Non-pigmented ciliary epithelial cell (primary cell): ENCODE results near the gene RNASE8.
"Not testable (repeated sequence)": the region's sequence is repeated elsewhere in the genome, so short reads cannot be mapped to it uniquely, and the experiment has no call there.

Experiments
- DNase-seq: peaks from one replicate; pipeline ENCODE4 v3.0.0-alpha.2; 2010; ENCODE audit warnings: low read depth

The RNASE8 gene, protein sequence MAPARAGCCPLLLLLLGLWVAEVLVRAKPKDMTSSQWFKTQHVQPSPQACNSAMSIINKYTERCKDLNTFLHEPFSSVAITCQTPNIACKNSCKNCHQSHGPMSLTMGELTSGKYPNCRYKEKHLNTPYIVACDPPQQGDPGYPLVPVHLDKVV

DNA sequence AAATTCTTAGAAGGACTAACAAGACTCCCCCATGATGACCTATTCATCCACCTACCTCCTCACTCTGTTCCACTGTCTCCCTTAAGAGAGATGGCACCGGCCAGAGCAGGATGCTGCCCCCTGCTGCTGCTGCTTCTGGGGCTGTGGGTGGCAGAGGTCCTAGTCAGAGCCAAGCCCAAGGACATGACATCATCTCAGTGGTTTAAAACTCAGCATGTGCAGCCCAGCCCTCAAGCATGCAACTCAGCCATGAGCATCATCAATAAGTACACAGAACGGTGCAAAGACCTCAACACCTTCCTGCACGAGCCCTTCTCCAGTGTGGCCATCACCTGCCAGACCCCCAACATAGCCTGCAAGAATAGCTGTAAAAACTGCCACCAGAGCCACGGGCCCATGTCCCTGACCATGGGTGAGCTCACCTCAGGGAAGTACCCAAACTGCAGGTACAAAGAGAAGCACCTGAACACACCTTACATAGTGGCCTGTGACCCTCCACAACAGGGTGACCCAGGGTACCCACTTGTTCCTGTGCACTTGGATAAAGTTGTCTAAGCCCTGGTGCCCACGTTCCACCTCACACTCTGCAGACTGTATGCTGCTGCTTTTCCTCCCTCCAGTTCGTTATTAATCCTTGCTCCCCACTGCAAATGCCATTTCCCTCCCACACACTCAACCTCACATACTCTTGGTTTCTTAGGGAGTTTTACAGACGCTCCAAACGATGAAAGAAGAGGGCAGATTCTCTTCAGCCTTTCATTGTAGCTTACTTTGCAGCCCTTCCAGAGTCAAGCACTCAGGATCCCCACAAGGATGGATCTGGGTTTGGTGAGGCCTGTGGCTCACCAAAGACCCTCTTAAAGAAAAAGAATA is at the start of gene RNASE8:
TSS of gene RNASE8 (plus strand) at position 20 of the 873 bp plus-strand sequence. CDS start at position 91, 71 bp downstream.
- DNase-seq, result no peak

DNA sequence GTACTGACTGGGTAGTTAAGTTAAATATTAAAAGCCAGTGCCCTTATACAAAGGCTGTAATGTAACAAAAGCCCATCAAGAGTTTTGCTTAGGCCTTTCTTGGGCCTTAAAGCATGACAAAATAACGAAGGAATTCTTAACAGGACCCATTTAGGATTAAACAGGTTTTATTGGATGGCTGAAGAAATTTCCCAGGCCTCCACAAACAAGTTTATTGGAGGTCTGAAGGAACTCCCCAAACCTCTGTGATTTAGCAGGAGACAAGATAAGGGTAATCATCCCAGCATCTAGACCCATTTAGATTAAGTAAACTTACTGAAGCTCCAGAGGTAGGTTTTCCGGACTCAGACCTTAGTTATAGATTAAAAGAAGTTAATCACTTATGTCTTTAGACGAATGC is 47.9 kb upstream of the RNASE8 start:
- not testable (repeated sequence) for DNase-seq

DNA sequence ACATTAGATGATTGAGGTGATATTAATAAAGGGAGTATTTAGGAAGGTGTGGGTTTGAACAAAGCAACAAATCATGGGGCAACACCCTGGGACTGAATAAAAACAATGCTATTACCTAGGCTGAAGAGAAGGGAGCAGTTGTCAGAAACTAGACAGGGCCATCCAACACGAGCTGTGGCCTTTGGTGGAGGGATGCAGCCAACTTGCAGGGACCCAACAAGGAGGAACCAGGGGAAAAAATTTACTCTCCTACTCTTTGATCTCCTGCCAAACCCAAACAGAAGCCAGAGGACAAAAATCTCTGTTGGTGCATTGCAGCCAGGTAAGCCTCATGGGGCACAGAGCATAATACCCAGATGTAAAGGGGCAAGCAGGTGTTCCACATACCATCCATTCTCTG is 46.5 kb upstream of the RNASE8 start:
- no peak for DNase-seq

DNA sequence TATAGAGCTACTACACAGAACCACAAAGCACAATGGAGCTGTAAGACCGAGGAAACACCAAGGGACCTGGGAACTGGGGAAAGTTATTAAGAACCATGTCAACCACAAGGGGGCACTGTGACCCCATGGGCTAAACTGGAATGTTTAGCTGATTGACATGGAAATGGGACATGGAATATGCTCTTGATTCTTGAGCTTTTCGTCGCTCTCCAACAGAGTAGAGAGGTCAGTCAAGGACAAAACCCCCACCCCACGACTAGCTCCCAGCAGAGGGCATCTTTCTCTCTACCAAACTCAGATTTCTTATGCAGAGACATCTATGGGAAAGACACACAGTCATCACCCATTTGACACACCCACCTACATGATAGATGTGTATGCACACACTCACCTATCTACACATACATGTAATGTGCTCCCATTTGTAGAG is 42.8 kb upstream of the RNASE8 start:
- DNase-seq, result peak; percentile 63

DNA sequence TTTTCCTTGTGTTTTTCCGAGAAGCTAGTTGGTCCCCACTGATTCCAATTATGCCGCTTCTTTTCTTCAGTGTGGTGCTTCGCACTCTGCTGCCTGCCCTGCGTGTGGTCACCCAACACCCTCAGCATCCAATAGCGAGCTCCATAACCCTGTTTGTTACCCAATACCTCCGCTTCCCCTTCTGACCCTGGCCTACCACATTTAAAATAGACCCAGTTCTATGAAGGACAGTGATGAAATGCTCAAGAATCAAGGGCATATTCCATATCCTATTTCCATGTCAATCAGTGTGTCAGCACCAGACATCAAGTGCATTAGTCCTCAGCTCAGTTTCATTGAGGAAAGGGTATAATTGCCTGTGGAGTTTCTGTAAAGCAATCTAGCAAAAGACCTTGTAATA is 42.3 kb upstream of the RNASE8 start:
- DNase-seq, result no peak

DNA sequence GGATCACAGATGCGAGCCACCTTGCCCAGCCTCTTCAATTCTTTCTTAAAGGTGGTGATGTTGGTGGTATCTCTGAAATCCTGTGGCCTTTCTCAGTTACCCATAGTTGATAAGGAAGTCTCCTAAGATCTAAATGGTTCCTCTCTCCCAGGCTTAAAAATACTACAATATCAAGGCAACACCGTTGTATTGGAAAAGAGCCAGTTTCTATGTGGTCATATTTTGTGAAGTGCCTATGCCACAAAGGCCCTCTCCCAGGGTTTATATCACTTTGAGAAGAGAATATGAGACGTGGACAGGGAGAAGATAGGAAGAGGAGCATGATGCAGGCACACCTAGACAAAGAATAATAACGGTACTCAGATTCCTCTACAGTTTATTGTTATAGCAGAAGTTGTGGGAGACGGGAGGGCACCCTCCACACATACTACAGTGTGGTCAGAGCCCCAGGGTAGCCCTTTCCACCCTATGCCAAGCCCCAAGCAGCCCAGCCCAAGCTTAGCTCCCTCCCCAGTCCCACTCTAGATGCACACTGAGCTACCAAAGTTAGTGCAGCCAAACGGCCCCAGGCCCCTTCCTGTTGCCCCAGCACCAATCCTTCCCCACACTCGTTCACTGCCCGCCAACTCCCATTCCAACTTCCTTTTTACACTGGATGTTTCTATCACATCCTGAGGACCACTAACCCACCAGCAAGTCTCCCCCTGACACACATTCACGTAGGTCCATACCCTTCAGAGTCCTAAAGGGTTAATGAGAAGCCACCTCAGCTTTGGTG is 41.0 kb upstream of the RNASE8 start:
- no peak for DNase-seq

DNA sequence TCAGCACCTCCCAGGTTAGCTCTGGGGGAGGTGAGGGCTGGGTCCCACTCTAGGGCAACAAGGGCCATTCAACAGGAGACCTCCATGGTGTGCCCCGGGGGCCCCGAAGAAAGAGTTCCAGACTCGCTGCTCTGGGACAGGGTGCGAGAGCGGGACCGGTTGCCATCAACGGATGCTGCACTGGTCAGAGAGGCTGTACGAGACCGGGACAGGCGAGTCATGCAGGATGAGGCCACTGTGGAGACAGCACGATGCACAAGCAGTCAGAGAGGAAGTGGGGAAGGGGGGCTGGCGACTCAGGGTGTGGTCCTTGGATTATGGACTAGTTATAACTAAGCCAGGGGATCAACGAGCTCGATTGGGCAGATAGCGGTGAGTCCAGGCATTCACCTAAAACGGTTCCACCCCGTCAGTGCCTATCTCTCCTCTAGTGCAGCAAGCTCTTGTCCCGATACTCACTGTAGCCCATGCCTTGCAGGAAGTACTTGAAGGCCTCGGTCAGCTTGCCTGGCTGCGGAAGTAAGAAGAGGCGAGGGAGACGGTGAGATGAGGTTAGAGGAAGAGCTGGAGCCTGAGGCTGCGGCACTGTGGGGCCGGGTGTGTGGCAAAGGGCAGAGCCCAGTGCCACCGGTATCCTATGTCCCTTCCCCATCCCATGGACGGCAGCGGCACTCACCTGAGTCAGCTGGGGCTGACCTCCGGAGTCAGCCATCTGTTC is 39.9 kb upstream of the RNASE8 start:
- no peak for DNase-seq

DNA sequence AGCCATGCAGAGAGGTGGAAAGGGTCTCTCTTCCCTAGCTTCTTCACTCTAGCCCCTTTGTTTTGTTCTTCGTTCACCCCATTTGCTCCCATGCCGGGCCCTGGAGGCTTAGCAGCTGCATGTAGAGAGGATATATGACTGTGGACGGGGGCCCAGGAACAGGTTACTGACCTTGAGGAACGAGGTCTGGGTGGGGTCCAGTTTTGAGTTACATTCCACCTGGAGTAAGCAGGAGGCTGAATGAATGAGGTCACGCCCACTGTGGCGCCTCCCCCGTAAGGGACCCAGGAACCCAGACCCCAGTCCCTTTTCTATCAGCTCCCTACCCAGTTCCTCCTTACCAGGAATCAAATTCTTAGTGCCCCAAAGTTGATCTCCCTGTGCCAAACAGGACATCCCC is 39.3 kb upstream of the RNASE8 start:
- DNase-seq, result no peak

DNA sequence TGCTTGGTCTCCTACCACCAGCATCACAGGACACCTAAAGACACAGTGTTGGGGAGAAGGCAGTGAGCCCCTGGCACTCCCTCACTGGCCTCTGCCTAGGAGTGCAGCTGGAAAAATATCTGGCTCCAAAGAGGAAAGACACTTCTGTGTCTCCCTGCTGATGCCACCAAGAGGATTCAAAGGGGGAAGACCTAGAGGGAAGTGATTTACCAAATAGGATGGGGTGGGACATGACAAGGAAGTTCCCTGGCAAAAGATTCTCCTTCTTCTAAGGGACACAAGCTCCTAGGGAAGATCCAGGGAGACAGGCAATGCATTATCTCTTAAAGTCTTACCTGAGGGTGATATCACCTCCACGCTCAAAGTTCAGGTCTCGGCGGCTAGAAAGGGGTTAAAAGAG is 38.8 kb upstream of the RNASE8 start:
- no peak for DNase-seq

DNA sequence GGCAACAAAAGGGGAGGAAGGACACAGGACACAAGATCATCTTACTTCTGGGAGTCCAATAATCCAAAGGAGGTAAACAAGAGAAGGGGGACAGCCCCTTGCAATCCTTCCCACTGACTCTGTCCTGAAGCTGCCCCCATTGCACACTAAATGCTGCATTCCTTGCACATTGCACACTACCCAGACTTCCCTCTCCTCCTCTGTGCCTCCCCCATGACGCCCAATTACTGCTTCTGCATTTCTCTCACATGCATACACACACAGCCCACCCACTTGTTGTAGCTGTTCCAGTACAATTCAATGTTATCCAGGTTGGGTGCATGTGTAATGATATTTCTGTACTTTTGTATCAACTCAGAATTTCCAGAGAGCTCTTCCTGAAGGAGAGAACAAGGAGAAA is 38.3 kb upstream of the RNASE8 start:
- no peak for DNase-seq

DNA sequence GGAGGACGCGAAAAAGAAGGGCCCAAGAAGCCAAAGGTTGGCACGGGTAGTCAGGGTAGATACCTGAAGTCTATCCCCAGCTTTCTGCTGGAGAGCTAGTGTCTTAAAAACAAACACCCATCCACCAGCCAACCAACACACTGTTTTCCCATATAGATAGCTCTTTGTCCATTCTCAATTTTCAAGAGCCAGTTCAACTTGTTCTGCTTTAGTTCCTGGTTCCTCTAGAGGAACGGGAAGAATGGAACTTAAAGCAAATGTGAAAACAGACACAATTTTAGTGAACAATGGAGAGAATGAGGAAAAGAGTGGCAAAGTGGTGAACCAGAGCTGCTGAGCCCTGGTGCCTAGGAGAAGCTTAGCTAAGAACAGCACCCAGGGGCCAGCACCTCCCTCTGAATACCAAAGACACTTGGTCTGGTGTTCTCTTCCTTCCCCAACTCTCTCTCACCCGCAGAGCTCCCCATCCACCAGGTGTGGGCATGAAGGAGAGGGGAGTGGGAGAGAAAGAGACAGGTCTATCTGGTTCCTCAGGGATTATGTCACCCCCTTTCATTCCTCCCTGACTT is 36.6 kb upstream of the RNASE8 start:
- no peak for DNase-seq

DNA sequence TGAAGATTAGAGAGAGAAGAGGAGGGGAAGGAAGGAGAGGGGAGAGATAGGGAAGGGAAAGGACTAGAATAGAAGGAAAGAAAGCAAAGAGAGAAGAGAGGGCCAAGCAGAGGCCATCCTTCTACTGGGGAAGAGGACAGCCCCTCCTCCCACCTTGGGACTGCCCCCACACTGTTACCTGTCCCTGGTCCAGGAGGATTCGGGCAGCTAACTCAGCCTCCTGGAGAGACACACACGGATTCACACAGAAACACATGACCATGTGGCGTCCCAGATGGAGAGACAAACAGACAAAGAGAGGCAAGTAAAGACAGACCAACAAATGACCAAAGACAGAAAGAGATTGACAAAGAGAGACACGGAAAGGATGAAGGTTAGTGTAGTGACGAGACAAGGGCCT is 34.9 kb upstream of the RNASE8 start:
- DNase-seq, result no peak

DNA sequence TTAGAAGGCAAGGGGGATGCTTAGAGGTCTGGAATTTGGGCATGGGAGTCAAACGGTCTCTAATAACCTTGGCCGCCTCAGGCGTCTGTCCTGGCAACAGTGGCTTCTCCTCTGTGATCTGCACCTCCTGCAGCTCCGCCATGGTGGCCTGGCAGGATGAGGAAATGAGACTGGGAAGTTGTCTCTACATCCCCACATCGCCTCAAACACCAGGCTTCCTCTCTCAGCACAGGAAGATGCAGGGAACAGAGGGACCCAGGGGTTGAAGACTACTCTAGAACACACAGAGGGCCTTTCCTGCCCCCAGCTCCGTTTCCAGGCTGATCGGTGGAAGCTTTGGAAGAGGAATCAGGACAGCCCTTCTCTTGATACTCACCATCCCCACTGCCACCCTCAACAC is 34.4 kb upstream of the RNASE8 start:
- DNase-seq, result no peak

DNA sequence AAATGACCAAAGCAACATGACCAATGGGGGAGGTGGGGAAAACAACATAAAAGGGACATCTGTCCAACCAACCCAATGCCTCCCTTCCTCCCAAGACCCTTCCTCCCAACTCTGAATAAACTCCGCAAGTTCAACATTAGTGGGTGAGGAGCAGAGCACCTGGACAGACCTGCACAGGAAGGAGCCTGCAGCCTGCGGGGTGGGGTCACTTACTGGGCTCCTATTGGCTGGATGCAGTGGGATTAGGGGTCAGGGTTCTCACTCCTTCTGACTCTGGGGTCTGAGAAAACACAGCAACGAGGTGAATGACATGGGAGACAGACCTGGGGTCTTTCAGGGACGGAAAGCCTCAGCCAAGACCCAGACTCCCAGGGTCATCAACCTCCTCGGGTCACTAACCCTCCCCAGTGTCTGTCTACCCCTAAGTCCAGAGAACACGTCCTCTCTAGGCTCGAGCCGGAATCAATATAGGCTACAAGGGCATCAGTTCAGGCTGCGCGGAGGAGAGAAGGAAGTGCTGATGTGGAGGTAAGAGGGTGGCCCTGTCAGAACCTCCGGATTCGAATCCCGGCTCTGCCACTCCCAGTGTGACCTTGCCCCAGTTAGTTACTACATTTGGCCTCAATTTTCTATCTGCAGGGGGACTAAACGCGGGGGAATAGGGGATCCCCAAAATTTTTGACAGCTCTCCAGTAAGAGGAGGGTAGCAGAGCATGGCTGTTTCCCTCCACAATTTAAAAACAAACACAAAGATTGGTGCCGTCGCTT is 33.6 kb upstream of the RNASE8 start:
- no peak for DNase-seq

DNA sequence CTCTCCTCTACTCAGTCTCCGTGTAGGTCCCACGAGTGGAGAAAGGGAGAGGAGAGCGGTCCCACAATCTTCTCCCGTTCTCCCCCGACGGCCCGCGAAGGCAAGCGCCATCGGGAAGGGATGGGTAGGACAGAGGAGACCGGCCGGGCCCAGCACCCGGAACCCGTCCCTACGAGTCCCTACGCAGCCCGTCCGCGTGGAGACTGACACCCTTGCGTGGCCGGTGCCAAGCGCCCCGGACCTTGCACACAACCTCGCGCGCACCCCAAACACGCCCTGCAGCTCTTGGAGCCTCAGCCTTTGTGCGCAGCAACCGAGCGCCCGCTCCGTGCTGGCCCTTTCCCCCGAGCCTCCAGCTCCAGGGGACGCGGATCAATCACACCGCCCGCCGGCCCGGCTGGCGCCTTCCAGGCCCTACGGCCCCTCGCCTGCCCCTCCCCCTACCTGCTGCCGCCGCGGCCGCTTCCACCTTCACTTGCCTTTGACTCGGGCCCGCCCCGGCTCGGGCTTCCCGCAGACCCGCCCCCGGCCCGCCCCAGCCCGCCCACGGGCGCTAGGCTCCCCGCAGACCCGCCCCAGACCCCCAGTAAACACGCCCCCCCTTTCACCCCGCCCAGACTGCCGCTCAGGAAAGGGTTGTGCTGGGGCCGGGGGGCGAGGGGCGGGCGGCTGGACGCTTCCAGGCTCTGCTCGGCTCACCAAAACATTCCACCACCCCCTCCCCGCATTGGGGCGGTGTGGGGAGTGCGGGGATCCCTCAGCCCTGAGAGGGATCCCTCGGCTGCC is 32.8 kb upstream of the RNASE8 start, which contains the start of gene NDRG2:
TSS of gene NDRG2 (minus strand) at position 477 of the 786 bp plus-strand sequence. CDS start 1,746 bp downstream, outside the sequence.
- DNase-seq, result no peak

DNA sequence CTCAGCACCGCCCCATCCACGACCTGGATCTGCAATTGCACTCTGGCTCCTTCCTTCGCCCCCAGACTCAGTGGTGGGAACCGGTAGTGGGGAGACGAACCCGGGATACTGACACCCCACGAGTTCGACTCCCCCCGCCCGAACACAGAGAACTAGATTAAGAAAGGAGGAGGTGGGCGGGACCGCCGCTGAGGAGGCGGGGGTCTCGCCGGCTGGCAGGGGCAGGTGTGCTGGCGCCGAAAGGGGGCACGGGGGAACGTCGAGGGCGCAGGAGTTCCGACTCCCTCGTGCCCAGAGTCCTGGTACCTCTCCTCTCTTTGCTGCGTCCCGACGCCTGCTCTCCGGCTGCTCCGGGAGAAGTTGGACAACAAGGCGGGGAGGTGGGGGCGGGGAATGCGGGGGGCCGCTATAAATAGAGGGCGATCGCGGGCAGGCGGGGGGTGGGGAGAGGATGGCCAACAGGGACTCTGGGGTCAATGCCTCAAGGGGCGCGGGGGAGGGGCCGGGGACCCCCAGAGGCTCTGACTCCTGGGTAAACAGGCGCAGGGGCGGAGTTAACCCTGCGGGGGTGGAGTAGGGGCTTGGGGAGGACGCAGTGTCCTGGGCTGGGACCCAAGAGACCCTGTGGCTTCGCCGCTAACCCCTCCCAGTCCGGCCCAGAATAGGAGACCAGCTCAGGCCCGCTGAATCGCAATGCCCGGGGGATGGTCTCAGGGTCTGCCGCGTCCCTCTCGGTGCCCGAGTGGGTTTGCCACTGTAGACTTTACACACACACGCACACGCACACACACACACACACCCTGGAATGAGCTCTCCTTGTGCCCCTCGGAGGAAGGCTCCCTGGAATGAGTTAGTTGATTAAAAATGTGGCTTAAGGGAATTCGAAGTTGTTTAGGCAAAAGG is 32.0 kb upstream of the RNASE8 start:
- no peak for DNase-seq

DNA sequence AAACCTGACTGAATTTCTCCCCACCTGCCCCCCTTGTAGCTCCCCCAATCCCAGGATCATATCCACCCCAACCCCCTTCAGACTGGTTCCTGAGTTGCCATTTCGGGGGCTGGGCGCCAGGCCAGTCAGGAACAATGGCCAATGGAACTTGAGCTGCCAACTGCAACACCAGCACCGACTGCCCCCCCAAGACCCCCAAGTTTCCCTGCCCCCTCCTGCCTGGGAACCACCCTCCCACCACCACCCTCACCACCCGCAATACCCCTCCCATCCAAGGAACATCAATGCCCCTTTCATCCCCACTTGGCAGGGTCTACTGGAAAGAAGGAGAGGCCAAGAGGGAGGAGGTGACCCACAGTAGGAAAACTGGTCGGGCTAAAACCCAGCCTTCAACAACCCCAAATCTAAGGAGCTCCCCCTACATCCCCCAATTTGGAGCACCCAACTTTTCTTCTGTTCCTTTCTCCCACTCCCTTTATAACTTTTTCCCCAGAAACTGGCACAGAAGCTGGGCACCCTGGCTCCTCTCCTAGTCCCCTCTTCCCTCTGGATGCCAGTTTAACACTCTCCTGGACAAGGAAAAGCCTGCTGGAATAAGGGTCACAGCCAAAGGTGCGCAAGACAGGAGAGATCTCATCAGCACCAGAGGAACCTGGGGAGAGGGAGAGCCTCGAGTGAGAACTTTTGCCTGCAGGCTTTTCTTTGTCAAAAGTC is 31.2 kb upstream of the RNASE8 start:
- DNase-seq, result no peak

DNA sequence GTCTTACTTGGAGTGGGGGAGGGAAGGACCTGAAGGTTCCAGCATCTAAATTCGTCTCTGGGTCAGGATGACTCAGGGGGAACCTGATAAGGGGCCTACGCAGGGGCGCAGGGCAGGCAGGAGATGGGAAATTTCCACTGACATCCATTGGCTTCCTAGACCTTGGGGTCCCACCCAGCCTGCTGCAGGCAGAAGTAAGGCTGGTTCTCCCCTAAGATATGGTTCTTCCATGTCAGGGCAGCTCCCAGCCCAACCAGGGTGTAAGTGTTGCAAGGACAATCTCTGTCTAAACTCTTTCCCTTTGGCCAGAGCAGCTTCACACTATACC is 30.7 kb upstream of the RNASE8 start:
- DNase-seq, result no peak

DNA sequence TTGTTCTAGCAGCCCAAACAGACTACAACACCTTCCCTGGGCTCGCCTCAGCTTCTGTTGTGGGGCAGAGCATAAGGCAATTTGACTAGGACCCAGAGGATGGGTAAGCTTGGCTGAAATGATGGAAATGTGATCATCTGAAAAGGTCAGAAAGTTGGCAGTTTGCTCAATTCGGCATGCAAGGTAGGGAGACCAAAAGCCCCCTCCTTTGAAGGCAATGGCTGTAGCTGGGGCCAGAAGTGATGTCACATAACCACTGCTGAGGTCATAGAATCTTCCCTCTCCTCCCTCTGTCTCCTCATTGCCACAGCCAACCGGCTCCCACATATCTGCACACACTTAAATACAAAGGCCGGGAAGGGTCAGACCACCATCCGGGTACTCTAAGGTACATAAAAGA is 27.7 kb upstream of the RNASE8 start, which contains the start of gene TPPP2:
TSS of gene TPPP2 (plus strand) at position 301 of the 400 bp plus-strand sequence. CDS start 365 bp downstream, outside the sequence.
- DNase-seq, result no peak
